Left ventricle myocardium inferior (tissue), 1 donor: Measurements from ENCODE around the gene PET100. TPM values are rescaled to one million over a fixed set of nuclear protein-coding genes. Genes with fewer than 3 reads are reported as not detected.

ENCODE experiments used
- DNase-seq: peaks from one replicate; pipeline ENCODE4 v3.0.0-alpha.2; 2020
- H3K27ac ChIP-seq: fragments of 200-600 bp; replicated peaks from 2 replicates; pipeline ENCODE4 v1.8.0; 2021
- H3K27me3 ChIP-seq: fragments of 200-600 bp; 2 replicates; pipeline ENCODE4 v1.8.0; 2021; ENCODE audit warnings: low read depth
- H3K36me3 ChIP-seq: fragments of 200-600 bp; 2 replicates; pipeline ENCODE4 v1.8.0; 2021
- H3K4me1 ChIP-seq: fragments of 200-600 bp; 2 replicates; pipeline ENCODE4 v1.8.0; 2021
- H3K4me3 ChIP-seq: fragments of 200-600 bp; 2 replicates; pipeline ENCODE4 v1.8.0; 2021; ENCODE audit warnings: mild to moderate bottlenecking, moderate library complexity
- H3K9me3 ChIP-seq: fragments of 200-600 bp; replicated peaks from 2 replicates; pipeline ENCODE4 v1.8.0; 2021
- CTCF ChIP-seq: fragments of 200-600 bp; IDR thresholded peaks from 2 replicates; pipeline ENCODE4 v1.8.0; 2021; ENCODE audit warnings: antibody characterized with exemption, mild to moderate bottlenecking, borderline replicate concordance
- intact Hi-C: fragments of 100-400 bp; cut with micrococcal nuclease; formaldehyde crosslinking; loops from one replicate; pipeline ENCODE4 v1.11.0; 2022
- total RNA-seq: library from RNA; stranded (reverse); fragmentation: NEBNext Ultra II Directional; extraction: Animal tissue kit (Norgen Biotek cat#: 25700); gene quantifications from one replicate; pipeline ENCODE4 v1.2.1, GENCODE V29; 2021
- donor health status: DM: no; HTN: yes; CAD: no; lungs with severe emphysema.

PET100 gene
- total RNA-seq, 1 donor from 2014 or later: 197 TPM

DNA sequence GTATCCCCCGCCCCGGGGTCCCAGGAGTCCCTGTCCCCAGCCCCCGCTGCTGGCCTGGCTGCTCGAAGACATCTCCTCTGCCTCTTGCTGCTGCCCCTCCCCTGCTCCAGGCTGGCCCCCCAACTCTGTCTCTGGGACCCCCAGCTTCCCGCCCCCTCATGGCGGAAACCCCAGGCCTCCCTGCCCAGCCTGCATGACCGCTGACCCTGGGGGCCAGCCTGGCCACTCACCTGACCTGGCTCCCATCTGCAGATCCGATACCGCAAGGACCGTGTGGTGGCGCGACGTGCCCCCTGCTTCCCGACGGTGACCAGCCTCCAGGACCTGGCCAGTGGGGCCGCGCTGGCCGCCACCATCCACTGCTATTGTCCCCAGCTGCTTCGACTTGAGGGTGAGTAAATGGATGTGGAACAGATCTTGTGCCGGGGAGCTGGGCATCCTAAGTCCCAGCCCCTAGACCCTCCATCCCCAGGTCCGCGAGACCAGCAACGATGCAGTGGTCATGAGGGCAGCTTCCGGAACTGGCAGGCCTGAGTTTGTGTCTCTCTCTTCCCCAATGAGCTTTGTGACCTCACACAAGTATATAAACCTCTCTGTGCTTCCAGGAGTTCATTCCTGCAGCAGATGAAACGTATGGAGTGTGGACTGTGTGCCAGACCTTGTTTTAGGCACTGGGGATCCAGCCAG is 21.6 kb upstream of the PET100 start:
- TF ChIP-seq CTCF: no peak
- H3K9me3 ChIP-seq: no peaks in the 10 kb centered on the region
- peaks cover 38% of the 10 kb centered on the region for H3K27me3 ChIP-seq
- no peaks in the 10 kb centered on the region for H3K4me1 ChIP-seq
- H3K27ac ChIP-seq: no peak overlapping the region
- intact Hi-C loops: no loop called here
- H3K4me3 ChIP-seq: no peak overlapping the region
- DNase-seq: no peak
- H3K36me3 ChIP-seq: no peaks in the 10 kb centered on the region

DNA sequence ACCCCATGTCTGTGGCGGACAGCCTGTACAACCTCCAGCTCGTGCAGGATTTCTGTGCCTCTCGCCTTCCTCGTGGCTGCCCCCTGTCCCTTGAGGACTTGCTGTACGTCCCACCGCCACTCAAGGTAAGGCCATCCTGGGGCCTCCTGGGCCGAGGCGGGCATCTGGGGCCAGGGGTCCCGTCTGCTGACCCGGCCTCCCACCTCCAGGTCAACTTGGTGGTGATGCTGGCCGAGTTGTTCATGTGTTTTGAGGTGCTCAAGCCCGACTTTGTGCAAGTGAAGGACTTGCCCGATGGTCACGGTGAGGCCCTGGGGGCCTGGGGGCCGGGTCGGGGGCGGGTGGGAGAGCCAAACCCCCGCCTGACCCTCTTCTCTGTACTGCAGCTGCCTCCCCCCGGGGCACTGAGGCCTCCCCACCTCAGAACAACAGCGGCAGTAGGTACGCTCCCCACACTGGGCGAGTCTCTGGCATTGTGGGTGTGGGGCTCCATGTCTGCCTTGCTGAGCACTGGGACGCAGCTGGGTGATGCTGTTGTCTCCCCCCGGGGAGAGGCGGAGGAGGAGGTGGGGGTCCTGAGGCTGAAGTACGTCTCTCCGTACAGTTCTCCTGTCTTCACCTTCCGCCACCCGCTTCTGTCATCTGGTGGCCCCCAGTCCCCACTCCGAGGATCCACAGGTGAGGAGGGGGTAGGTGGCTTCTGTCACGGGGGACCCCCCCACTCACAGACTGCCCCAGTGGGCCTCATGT is 18.9 kb upstream of the PET100 start:
- DNase-seq: no peak
- peaks cover 12% of the 10 kb centered on the region for H3K27me3 ChIP-seq
- H3K9me3 ChIP-seq: no peaks in the 10 kb centered on the region
- H3K27ac ChIP-seq: no peak overlapping the region
- no peak overlapping the region for H3K4me3 ChIP-seq
- no peak for TF ChIP-seq CTCF
- H3K4me1 ChIP-seq: no peaks in the 10 kb centered on the region
- no peaks in the 10 kb centered on the region for H3K36me3 ChIP-seq
- intact Hi-C loops: no loop called here

GRCh38 chr19:7611541-7612279 is 17.9 kb upstream of the PET100 start:
- peaks cover 7% of the 10 kb centered on the region for H3K27me3 ChIP-seq
- H3K27ac ChIP-seq: no peak overlapping the region
- TF ChIP-seq CTCF: no peak
- no peaks in the 10 kb centered on the region for H3K4me1 ChIP-seq
- H3K4me3 ChIP-seq: no peak overlapping the region
- H3K36me3 ChIP-seq: no peaks in the 10 kb centered on the region
- no peaks in the 10 kb centered on the region for H3K9me3 ChIP-seq
- no peak for DNase-seq
- intact Hi-C loops: no loop called here

GRCh38 chr19:7612282-7613274 is 17.0 kb upstream of the PET100 start:
- no peaks in the 10 kb centered on the region for H3K9me3 ChIP-seq
- H3K4me1 ChIP-seq: no peaks in the 10 kb centered on the region
- no peak overlapping the region for H3K4me3 ChIP-seq
- no peak for TF ChIP-seq CTCF
- no peaks in the 10 kb centered on the region for H3K27me3 ChIP-seq
- H3K36me3 ChIP-seq: no peaks in the 10 kb centered on the region
- intact Hi-C loops: no loop called here
- no peak for DNase-seq
- no peak overlapping the region for H3K27ac ChIP-seq
